HEK293T (cell line): ENCODE results near the gene MYLK4.

Source experiments
- BHLHE40 ChIP-seq: fragments of 450-650 bp; IDR thresholded peaks from 2 replicates; pipeline ENCODE4 v1.6.1; 2016; ENCODE audit warnings: mild to moderate bottlenecking, moderate library complexity, borderline replicate concordance
- ELF4 ChIP-seq: fragments of 450-650 bp; IDR thresholded peaks from 2 replicates; pipeline ENCODE4 v1.6.1; 2017; ENCODE audit warnings: antibody characterized with exemption
- FOXK2 ChIP-seq: fragments of 450-650 bp; IDR thresholded peaks from 2 replicates; pipeline ENCODE4 v1.6.1; 2016; ENCODE audit warnings: mild to moderate bottlenecking
- L3MBTL2 ChIP-seq: fragments of 450-650 bp; conservative IDR thresholded peaks from 2 replicates; pipeline ENCODE4 v1.6.1; 2016; ENCODE audit warnings: mild to moderate bottlenecking
- LEF1 ChIP-seq: fragments of 450-650 bp; IDR thresholded peaks from 2 replicates; pipeline ENCODE4 v1.6.1; 2017; ENCODE audit warnings: mild to moderate bottlenecking, borderline replicate concordance
- SP1 ChIP-seq: fragments of 450-650 bp; IDR thresholded peaks from 2 replicates; pipeline ENCODE4 v1.6.1; 2017
- SUZ12 ChIP-seq: fragments of 450-650 bp; IDR thresholded peaks from 2 replicates; pipeline ENCODE4 v1.6.1; 2016; ENCODE audit warnings: mild to moderate bottlenecking
- TARDBP ChIP-seq: fragments of 450-650 bp; IDR thresholded peaks from 2 replicates; pipeline ENCODE4 v1.6.1; 2016
- TF ChIP-seq, protein P1 (sequence below): fragments of 450-650 bp; IDR thresholded peaks from 2 replicates; pipeline ENCODE4 v1.6.1; 2016

DNA sequence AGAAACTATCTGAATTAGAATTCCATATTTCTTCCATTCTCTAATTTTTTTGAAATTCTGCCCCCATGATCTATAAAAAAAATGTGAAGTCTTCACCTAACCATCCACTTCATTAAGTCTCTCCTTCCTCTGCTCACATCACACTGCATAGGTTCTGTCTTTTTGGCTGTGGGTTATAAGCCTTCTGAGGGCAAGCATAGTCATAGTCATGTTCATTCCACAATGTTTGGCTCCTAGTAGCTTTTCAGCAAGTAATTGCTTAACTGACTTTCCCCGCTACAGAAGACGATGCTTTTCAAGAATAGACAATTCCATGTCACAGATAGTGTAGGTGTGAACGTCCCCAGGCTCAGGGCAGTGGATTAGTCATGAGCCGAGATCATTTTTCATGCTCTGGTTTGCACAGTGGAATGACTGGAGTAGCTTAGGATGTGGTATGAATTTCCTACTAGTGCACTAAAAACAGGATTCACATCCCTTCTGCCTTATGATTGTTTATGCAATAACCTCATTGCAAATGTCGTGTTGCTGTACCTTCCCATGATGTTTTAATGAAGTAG lies 43.5 kb upstream of the MYLK4 start:
- TF ChIP-seq BHLHE40 = no peak
- TF ChIP-seq LEF1 = no peak
- no peak for TF ChIP-seq SP1
- TF ChIP-seq, protein P1, sequence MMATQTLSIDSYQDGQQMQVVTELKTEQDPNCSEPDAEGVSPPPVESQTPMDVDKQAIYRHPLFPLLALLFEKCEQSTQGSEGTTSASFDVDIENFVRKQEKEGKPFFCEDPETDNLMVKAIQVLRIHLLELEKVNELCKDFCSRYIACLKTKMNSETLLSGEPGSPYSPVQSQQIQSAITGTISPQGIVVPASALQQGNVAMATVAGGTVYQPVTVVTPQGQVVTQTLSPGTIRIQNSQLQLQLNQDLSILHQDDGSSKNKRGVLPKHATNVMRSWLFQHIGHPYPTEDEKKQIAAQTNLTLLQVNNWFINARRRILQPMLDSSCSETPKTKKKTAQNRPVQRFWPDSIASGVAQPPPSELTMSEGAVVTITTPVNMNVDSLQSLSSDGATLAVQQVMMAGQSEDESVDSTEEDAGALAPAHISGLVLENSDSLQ = no peak
- TF ChIP-seq TARDBP = no peak
- TF ChIP-seq FOXK2 = no peak
- no peak for TF ChIP-seq L3MBTL2
- TF ChIP-seq ELF4 = no peak
- no peak for TF ChIP-seq SUZ12
